Measurements from ENCODE around the gene SEC63.
"Not testable (repeated sequence)": the region's sequence is repeated elsewhere in the genome, so short reads cannot be mapped to it uniquely, and the experiment has no call there.

Gene SEC63

GRCh38 chr6:107917451-107918375, 40.3 kb downstream of the SEC63 start:
- no peak overlapping the region for H3K4me2 ChIP-seq (ENCODE audit: low read length)
- no peak overlapping the region for H3K9ac ChIP-seq (ENCODE audit: low read depth, low read length)
- no peaks in the 10 kb centered on the region for H3K9me3 ChIP-seq (replicated peaks; ENCODE audit: low read length)
- H3K36me3 ChIP-seq (ENCODE audit: insufficient read depth, low read length) = peaks cover 59% of the 10 kb centered on the region
- H3K27me3 ChIP-seq (ENCODE audit: control insufficient read depth, insufficient read depth, low read length) = no peaks in the 10 kb centered on the region
- no peaks in the 10 kb centered on the region for H3K4me1 ChIP-seq (ENCODE audit: control insufficient read depth, insufficient read depth, low read length)
- no peak overlapping the region for H3K4me3 ChIP-seq (ENCODE audit: low read length)

GRCh38 chr6:107916961-107917360, 41.0 kb downstream of the SEC63 start:
- peaks cover 61% of the 10 kb centered on the region for H3K36me3 ChIP-seq (ENCODE audit: insufficient read depth, low read length)
- not testable (repeated sequence) for H3K4me2 ChIP-seq (ENCODE audit: low read length); H3K9ac ChIP-seq (ENCODE audit: low read depth, low read length); H3K27me3 ChIP-seq (ENCODE audit: control insufficient read depth, insufficient read depth, low read length); H3K9me3 ChIP-seq (replicated peaks; ENCODE audit: low read length); H3K4me1 ChIP-seq (ENCODE audit: control insufficient read depth, insufficient read depth, low read length); H3K4me3 ChIP-seq (ENCODE audit: low read length)

GRCh38 chr6:107911692-107912091, 46.3 kb downstream of the SEC63 start:
- Histone ChIP-seq H3K9me3 (replicated peaks; ENCODE audit: low read length) (no peaks in the 10 kb centered on the region), H3K27me3 (ENCODE audit: control insufficient read depth, insufficient read depth, low read length) (no peaks in the 10 kb centered on the region), H3K4me1 (ENCODE audit: control insufficient read depth, insufficient read depth, low read length) (no peaks in the 10 kb centered on the region), H3K4me2 (ENCODE audit: low read length) (no peak overlapping the region), H3K36me3 (ENCODE audit: insufficient read depth, low read length) (peaks cover 70% of the 10 kb centered on the region), H3K9ac (ENCODE audit: low read depth, low read length) (no peak overlapping the region), H3K4me3 (ENCODE audit: low read length) (no peak overlapping the region)

DNA sequence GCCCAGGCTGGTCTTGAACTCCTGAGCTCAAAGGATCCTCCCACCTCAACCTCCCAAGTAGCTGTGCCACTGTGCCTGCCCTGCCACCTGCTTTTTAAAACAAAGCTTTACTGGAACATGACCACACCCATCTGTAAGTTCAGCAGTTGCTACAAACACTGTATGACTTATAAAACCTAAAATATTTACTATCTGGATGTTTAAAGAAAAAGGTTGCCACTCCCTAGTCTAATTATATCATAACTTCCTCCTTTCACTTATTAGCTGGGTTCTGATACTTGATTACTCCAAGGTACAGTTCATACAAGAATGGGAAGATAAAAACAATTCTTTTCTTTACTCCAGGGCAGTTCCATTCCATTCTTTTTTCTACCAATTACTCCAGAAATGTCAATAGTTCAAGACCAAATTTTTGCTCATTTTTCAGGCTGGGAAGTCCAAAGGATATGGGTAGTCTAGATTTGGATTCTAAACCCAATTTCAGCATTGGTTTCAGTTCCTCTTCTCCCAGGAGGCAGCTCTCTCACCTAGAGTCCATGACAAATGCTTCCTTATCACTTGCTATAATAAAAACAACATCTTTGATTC, 63.1 kb downstream of the SEC63 start:
- no peaks in the 10 kb centered on the region for H3K27me3 ChIP-seq (ENCODE audit: control insufficient read depth, insufficient read depth, low read length)
- no peaks in the 10 kb centered on the region for H3K9me3 ChIP-seq (replicated peaks; ENCODE audit: low read length)
- no peak overlapping the region for H3K4me3 ChIP-seq (ENCODE audit: low read length)
- H3K9ac ChIP-seq (ENCODE audit: low read depth, low read length) = no peak overlapping the region
- H3K4me1 ChIP-seq (ENCODE audit: control insufficient read depth, insufficient read depth, low read length) = peaks cover 6% of the 10 kb centered on the region
- H3K36me3 ChIP-seq (ENCODE audit: insufficient read depth, low read length) = peaks cover 70% of the 10 kb centered on the region
- H3K4me2 ChIP-seq (ENCODE audit: low read length) = no peak overlapping the region

DNA sequence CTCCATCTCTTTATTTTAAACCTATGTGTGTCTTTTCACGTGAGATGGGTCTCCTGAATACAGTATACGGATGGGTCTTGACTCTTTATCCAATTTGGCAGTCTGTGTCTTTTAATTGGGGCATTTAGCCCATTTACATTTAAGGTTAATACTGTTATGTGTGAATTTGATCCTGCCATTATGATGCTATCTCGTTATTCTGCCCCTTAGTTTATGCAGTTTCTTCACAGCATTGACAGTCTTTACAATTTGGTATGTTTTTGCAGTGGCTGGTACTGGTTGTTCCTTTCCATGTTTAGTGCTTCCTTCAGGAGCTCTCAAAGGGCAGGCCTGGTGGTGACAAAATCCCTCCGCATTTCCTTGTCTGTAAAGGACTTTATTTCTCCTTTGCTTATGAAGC, 67.6 kb downstream of the SEC63 start:
- H3K4me1 ChIP-seq (ENCODE audit: control insufficient read depth, insufficient read depth, low read length); H3K9ac ChIP-seq (ENCODE audit: low read depth, low read length); H3K27me3 ChIP-seq (ENCODE audit: control insufficient read depth, insufficient read depth, low read length); H3K4me2 ChIP-seq (ENCODE audit: low read length); H3K9me3 ChIP-seq (replicated peaks; ENCODE audit: low read length); H3K4me3 ChIP-seq (ENCODE audit: low read length): not testable (repeated sequence)
- peaks cover 45% of the 10 kb centered on the region for H3K36me3 ChIP-seq (ENCODE audit: insufficient read depth, low read length)

DNA sequence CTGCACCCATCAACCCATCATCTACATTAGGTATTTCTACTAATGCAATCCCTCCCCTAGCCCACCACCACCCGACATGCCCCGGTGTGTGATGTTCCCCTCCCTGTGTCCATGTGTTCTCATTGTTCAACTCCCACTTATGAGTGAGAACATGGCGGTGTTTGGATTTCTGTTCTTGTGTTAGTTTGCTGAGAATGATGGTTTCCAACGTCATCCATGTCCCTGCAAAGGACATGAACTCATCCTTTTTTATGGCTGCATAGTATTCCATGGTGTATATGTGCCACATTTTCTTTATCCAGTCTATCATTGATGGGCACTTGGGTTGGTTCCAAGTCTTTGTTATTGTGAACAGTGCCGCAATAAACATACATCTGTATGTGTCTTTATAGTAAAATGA, 72.1 kb downstream of the SEC63 start:
- H3K4me3 ChIP-seq (ENCODE audit: low read length); H3K4me2 ChIP-seq (ENCODE audit: low read length); H3K4me1 ChIP-seq (ENCODE audit: control insufficient read depth, insufficient read depth, low read length); H3K27me3 ChIP-seq (ENCODE audit: control insufficient read depth, insufficient read depth, low read length); H3K9ac ChIP-seq (ENCODE audit: low read depth, low read length); H3K9me3 ChIP-seq (replicated peaks; ENCODE audit: low read length): not testable (repeated sequence)
- peaks cover 19% of the 10 kb centered on the region for H3K36me3 ChIP-seq (ENCODE audit: insufficient read depth, low read length)

DNA sequence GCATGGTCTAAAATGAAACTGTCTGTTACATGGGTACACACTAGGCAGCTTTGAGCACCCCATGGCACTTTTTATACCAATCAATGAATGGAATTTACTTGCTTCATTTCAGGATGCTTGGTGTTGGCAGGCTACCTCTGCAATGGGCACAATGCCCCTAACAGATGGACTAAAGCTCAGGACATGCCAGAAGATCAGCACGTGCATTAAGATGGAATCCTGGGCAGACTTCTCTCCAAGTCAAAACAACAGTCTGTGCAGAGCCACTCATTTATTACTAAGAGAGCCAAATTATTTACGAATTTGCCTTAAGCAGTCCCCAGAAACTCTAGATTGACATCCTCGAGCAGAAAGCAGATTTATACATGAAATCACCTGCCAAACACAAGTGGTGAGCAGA, 78.1 kb downstream of the SEC63 start:
- Histone ChIP-seq H3K4me3 (ENCODE audit: low read length) (no peak overlapping the region), H3K27me3 (ENCODE audit: control insufficient read depth, insufficient read depth, low read length) (no peaks in the 10 kb centered on the region), H3K9me3 (replicated peaks; ENCODE audit: low read length) (no peaks in the 10 kb centered on the region), H3K4me1 (ENCODE audit: control insufficient read depth, insufficient read depth, low read length) (no peaks in the 10 kb centered on the region), H3K36me3 (ENCODE audit: insufficient read depth, low read length) (peaks cover 58% of the 10 kb centered on the region), H3K9ac (ENCODE audit: low read depth, low read length) (no peak overlapping the region), H3K4me2 (ENCODE audit: low read length) (no peak overlapping the region)

- Histone ChIP-seq H3K4me1 (ENCODE audit: control insufficient read depth, insufficient read depth, low read length) (no peaks in the 10 kb centered on the region), H3K9me3 (replicated peaks; ENCODE audit: low read length) (no peaks in the 10 kb centered on the region), H3K36me3 (ENCODE audit: insufficient read depth, low read length) (peaks cover 62% of the 10 kb centered on the region)
These were observed 80.0 kb downstream of the SEC63 start for GRCh38 chr6:107877968-107878367.

GRCh38 chr6:107871976-107872375, 86.0 kb downstream of the SEC63 start:
- no peak overlapping the region for H3K4me3 ChIP-seq (ENCODE audit: low read length)
- H3K9me3 ChIP-seq (replicated peaks; ENCODE audit: low read length) = no peaks in the 10 kb centered on the region
- H3K4me2 ChIP-seq (ENCODE audit: low read length) = no peak overlapping the region
- peaks cover 37% of the 10 kb centered on the region for H3K4me1 ChIP-seq (ENCODE audit: control insufficient read depth, insufficient read depth, low read length)
- peaks cover 47% of the 10 kb centered on the region for H3K36me3 ChIP-seq (ENCODE audit: insufficient read depth, low read length)
- H3K9ac ChIP-seq (ENCODE audit: low read depth, low read length) = no peak overlapping the region
- no peaks in the 10 kb centered on the region for H3K27me3 ChIP-seq (ENCODE audit: control insufficient read depth, insufficient read depth, low read length)

More at GRCh38 chr6:107877968-107878367, 80.0 kb downstream of the SEC63 start:
- Histone ChIP-seq H3K4me3 (ENCODE audit: low read length) (no peak overlapping the region), H3K27me3 (ENCODE audit: control insufficient read depth, insufficient read depth, low read length) (no peaks in the 10 kb centered on the region), H3K9ac (ENCODE audit: low read depth, low read length) (no peak overlapping the region), H3K4me2 (ENCODE audit: low read length) (no peak overlapping the region)

GRCh38 chr6:107871512-107871911, 86.5 kb downstream of the SEC63 start:
- Histone ChIP-seq H3K36me3 (ENCODE audit: insufficient read depth, low read length) (peaks cover 47% of the 10 kb centered on the region), H3K4me1 (ENCODE audit: control insufficient read depth, insufficient read depth, low read length) (peaks cover 37% of the 10 kb centered on the region)
- not testable (repeated sequence) for H3K9me3 ChIP-seq (replicated peaks; ENCODE audit: low read length); H3K9ac ChIP-seq (ENCODE audit: low read depth, low read length); H3K4me3 ChIP-seq (ENCODE audit: low read length); H3K27me3 ChIP-seq (ENCODE audit: control insufficient read depth, insufficient read depth, low read length); H3K4me2 ChIP-seq (ENCODE audit: low read length)

DNA sequence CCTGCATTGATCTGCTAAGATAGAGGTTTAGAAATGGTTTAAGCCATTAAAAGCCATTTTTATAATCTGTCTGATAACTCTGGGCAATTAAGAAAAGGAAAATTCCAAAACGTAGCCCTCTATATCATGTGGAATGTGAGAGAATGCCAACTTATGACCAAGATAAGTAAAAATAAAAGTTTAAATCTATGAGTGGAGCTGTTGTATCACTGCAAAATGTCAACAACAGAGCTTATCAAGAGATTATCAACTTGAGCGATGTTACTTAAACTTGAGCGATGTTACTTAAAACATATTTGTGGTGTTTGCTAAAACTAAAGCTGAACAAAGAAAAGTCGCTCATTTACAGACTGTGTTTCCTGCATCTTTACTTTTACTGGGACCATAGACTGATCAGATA, 87.0 kb downstream of the SEC63 start:
- H3K9ac ChIP-seq (ENCODE audit: low read depth, low read length) = no peak overlapping the region
- no peak overlapping the region for H3K4me3 ChIP-seq (ENCODE audit: low read length)
- no peak overlapping the region for H3K4me2 ChIP-seq (ENCODE audit: low read length)
- H3K27me3 ChIP-seq (ENCODE audit: control insufficient read depth, insufficient read depth, low read length) = no peaks in the 10 kb centered on the region
- no peaks in the 10 kb centered on the region for H3K9me3 ChIP-seq (replicated peaks; ENCODE audit: low read length)
- H3K36me3 ChIP-seq (ENCODE audit: insufficient read depth, low read length) = peaks cover 42% of the 10 kb centered on the region
- H3K4me1 ChIP-seq (ENCODE audit: control insufficient read depth, insufficient read depth, low read length) = peaks cover 37% of the 10 kb centered on the region

DNA sequence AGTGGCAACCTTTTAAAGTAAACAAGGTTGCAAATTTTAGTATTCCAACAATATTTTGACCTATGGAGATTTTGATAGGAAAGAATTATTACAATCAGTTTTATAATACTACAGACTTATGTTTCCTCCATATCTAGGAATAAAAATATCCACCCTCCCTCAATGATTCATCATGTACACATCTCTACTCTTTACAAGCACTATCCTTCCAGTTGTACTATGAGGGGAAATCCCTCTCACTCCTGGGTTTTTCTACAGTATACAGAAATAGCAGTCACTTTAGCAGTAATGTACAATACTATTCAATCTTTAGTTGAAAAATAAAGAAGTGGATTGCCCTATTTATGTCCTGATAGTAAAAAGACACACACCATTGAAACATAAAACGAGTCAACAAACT, 87.6 kb downstream of the SEC63 start:
- H3K9ac ChIP-seq (ENCODE audit: low read depth, low read length) = no peak overlapping the region

More for the DNA sequence above, 87.6 kb downstream of the SEC63 start:
- H3K36me3 ChIP-seq (ENCODE audit: insufficient read depth, low read length) = peaks cover 36% of the 10 kb centered on the region
- H3K4me3 ChIP-seq (ENCODE audit: low read length) = no peak overlapping the region
- H3K4me1 ChIP-seq (ENCODE audit: control insufficient read depth, insufficient read depth, low read length) = peaks cover 37% of the 10 kb centered on the region
- no peaks in the 10 kb centered on the region for H3K27me3 ChIP-seq (ENCODE audit: control insufficient read depth, insufficient read depth, low read length)
- no peak overlapping the region for H3K4me2 ChIP-seq (ENCODE audit: low read length)
- no peaks in the 10 kb centered on the region for H3K9me3 ChIP-seq (replicated peaks; ENCODE audit: low read length)

Data from skeletal muscle satellite cell (primary cell).